ENCODE measurements around the gene DLAT. TPM values are rescaled to one million over a fixed set of nuclear protein-coding genes. Genes with fewer than 3 reads are reported as not detected.
A peak's percentile ranks its signal among the peaks of the same experiment; 100 is the strongest.

DLAT gene
- total and polyA plus RNA-seq, 2 experiments from 2014 or later = 31.8 to 66.5 TPM

DNA sequence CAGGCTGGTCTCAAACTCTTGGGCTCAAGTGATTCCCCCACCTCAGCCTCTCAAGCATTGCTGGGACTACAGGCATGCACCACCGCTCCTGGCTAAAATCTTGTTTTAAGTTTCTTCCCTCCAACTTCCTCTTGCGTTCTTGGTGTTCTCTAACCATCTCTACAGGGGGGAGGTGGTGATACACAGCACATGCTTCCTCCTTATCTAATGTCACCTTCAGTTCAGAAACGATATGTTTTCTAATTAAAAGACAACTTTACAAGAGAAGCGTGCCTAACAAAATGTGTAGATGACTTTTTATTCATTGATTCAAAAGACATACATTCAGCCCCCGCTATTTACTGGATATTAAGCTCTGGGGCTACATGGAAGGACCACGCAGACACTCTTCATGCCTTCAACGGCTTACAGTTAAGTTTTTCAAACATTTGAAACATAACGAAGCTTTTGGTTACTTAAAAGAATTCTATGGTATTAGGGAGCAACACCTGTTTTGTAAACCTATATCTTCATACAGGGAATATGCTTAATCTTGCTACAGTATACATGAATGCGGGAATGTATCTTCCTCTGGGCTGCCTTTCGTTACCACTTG lies 933 bp upstream of the DLAT start (continued):
- TF ChIP-seq STAT1 (IDR thresholded peaks at IDR 0.05; ENCODE audit: unreplicated experiment) (no peak), JUNB (IDR thresholded peaks at IDR 0.05; ENCODE audit: unreplicated experiment) (no peak), POLR2AphosphoS5 (IDR thresholded peaks at IDR 0.05; ENCODE audit: low read depth) (no peak), EZH2phosphoT487 (IDR thresholded peaks at IDR 0.05; ENCODE audit: unreplicated experiment) (no peak)
- TF ChIP-seq, protein P1, sequence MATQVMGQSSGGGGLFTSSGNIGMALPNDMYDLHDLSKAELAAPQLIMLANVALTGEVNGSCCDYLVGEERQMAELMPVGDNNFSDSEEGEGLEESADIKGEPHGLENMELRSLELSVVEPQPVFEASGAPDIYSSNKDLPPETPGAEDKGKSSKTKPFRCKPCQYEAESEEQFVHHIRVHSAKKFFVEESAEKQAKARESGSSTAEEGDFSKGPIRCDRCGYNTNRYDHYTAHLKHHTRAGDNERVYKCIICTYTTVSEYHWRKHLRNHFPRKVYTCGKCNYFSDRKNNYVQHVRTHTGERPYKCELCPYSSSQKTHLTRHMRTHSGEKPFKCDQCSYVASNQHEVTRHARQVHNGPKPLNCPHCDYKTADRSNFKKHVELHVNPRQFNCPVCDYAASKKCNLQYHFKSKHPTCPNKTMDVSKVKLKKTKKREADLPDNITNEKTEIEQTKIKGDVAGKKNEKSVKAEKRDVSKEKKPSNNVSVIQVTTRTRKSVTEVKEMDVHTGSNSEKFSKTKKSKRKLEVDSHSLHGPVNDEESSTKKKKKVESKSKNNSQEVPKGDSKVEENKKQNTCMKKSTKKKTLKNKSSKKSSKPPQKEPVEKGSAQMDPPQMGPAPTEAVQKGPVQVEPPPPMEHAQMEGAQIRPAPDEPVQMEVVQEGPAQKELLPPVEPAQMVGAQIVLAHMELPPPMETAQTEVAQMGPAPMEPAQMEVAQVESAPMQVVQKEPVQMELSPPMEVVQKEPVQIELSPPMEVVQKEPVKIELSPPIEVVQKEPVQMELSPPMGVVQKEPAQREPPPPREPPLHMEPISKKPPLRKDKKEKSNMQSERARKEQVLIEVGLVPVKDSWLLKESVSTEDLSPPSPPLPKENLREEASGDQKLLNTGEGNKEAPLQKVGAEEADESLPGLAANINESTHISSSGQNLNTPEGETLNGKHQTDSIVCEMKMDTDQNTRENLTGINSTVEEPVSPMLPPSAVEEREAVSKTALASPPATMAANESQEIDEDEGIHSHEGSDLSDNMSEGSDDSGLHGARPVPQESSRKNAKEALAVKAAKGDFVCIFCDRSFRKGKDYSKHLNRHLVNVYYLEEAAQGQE (IDR thresholded peaks at IDR 0.05; ENCODE audit: unreplicated experiment) = no peak

DNA sequence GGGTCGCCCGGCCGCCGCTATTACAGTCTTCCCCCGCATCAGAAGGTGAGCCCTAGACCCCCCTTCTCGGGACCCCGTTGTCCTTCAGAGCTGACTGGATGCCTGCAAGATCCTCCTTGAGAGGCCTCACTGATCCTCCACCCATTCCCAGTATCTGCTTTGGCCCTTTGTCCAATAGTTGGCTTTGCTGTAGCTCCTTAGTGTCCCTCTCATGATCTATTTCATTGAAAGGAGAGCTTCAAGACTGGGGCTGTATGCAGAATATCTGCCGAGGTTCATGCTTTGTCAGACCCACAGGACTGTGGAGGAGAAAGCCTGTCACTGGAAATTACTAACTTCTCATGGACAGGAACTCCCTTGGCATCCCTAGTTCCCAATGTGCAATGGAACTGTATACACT lies 499 bp downstream of the DLAT start:
- Histone ChIP-seq H3K9me2 (ENCODE audit: insufficient read depth) (no peaks in the 10 kb centered on the region), H3K4me1 (ENCODE audit: insufficient read depth) (peaks cover 6% of the 10 kb centered on the region; the same call in 1 of the 2 replicates), H3K4me3 (peak overlapping the region; percentile 94), H3K27me3 (ENCODE audit: insufficient read depth) (no peaks in the 10 kb centered on the region), H3K36me3 (ENCODE audit: insufficient read depth) (peaks cover 17% of the 10 kb centered on the region), H3K79me2 (replicated peaks; ENCODE audit: insufficient read depth) (peaks cover 32% of the 10 kb centered on the region), H4K20me1 (replicated peaks; ENCODE audit: insufficient read depth) (peaks cover 3% of the 10 kb centered on the region), H3K4me2 (peak overlapping the region; percentile 76), H3K27ac (ENCODE audit: low read depth) (peak overlapping the region; percentile 98), H2AFZ (peak overlapping the region; percentile 95), H3F3A (replicated peaks; ENCODE audit: low read depth) (peaks cover 4% of the 10 kb centered on the region; the same call in 1 of the 2 replicates)
- DNase-seq (ENCODE audit: low spot score) (no peak), ATAC-seq (peak; percentile 15; the same call in 2 of the 3 replicates)
- H3K27me3 Mint-ChIP-seq (ENCODE audit: insufficient read depth, low read depth, poor library complexity) = peaks cover 13% of the 10 kb centered on the region
- H3K4me3 Mint-ChIP-seq = peak overlapping the region; percentile 98
- peak overlapping the region; percentile 100 for H3K27ac Mint-ChIP-seq
- H3K4me1 Mint-ChIP-seq = peaks cover 10% of the 10 kb centered on the region; the same call in 2 of the 3 replicates
- peaks cover 36% of the 10 kb centered on the region for H3K36me3 Mint-ChIP-seq (ENCODE audit: low read depth)
- H3K9me3 Mint-ChIP-seq = peaks cover 3% of the 10 kb centered on the region; the same call in 1 of the 3 replicates
- no peak for TF ChIP-seq ZNF331 (CRISPR knock-in tag; IDR thresholded peaks at IDR 0.05; ENCODE audit: low read depth)
- TF ChIP-seq STAT1 (IDR thresholded peaks at IDR 0.05; ENCODE audit: unreplicated experiment) = no peak
- TF ChIP-seq NANOG (IDR thresholded peaks at IDR 0.05; ENCODE audit: borderline replicate concordance) = no peak
- TF ChIP-seq, protein P1 (IDR thresholded peaks at IDR 0.05; ENCODE audit: unreplicated experiment) = no peak
- no peak for TF ChIP-seq POLR2AphosphoS5 (IDR thresholded peaks at IDR 0.05; ENCODE audit: low read depth)
- TF ChIP-seq, protein P2, sequence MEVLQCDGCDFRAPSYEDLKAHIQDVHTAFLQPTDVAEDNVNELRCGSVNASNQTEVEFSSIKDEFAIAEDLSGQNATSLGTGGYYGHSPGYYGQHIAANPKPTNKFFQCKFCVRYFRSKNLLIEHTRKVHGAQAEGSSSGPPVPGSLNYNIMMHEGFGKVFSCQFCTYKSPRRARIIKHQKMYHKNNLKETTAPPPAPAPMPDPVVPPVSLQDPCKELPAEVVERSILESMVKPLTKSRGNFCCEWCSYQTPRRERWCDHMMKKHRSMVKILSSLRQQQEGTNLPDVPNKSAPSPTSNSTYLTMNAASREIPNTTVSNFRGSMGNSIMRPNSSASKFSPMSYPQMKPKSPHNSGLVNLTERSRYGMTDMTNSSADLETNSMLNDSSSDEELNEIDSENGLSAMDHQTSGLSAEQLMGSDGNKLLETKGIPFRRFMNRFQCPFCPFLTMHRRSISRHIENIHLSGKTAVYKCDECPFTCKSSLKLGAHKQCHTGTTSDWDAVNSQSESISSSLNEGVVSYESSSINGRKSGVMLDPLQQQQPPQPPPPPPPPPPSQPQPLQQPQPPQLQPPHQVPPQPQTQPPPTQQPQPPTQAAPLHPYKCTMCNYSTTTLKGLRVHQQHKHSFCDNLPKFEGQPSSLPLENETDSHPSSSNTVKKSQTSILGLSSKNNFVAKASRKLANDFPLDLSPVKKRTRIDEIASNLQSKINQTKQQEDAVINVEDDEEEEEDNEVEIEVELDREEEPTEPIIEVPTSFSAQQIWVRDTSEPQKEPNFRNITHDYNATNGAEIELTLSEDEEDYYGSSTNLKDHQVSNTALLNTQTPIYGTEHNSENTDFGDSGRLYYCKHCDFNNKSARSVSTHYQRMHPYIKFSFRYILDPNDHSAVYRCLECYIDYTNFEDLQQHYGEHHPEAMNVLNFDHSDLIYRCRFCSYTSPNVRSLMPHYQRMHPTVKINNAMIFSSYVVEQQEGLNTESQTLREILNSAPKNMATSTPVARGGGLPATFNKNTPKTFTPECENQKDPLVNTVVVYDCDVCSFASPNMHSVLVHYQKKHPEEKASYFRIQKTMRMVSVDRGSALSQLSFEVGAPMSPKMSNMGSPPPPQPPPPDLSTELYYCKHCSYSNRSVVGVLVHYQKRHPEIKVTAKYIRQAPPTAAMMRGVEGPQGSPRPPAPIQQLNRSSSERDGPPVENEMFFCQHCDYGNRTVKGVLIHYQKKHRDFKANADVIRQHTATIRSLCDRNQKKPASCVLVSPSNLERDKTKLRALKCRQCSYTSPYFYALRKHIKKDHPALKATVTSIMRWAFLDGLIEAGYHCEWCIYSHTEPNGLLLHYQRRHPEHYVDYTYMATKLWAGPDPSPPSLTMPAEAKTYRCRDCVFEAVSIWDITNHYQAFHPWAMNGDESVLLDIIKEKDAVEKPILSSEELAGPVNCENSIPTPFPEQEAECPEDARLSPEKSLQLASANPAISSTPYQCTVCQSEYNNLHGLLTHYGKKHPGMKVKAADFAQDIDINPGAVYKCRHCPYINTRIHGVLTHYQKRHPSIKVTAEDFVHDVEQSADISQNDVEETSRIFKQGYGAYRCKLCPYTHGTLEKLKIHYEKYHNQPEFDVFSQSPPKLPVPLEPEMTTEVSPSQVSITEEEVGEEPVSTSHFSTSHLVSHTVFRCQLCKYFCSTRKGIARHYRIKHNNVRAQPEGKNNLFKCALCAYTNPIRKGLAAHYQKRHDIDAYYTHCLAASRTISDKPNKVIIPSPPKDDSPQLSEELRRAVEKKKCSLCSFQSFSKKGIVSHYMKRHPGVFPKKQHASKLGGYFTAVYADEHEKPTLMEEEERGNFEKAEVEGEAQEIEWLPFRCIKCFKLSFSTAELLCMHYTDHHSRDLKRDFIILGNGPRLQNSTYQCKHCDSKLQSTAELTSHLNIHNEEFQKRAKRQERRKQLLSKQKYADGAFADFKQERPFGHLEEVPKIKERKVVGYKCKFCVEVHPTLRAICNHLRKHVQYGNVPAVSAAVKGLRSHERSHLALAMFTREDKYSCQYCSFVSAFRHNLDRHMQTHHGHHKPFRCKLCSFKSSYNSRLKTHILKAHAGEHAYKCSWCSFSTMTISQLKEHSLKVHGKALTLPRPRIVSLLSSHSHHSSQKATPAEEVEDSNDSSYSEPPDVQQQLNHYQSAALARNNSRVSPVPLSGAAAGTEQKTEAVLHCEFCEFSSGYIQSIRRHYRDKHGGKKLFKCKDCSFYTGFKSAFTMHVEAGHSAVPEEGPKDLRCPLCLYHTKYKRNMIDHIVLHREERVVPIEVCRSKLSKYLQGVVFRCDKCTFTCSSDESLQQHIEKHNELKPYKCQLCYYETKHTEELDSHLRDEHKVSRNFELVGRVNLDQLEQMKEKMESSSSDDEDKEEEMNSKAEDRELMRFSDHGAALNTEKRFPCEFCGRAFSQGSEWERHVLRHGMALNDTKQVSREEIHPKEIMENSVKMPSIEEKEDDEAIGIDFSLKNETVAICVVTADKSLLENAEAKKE (CRISPR knock-in tag; IDR thresholded peaks at IDR 0.05) = no peak
- no peak for TF ChIP-seq JUNB (IDR thresholded peaks at IDR 0.05; ENCODE audit: unreplicated experiment)
- TF ChIP-seq CREB1 (CRISPR knock-in tag; IDR thresholded peaks at IDR 0.05; ENCODE audit: low read depth) = no peak
